ENCODE data around the gene FKBP10. TPM values are rescaled to one million over a fixed set of nuclear protein-coding genes. Genes with fewer than 3 reads are reported as not detected.

Gene FKBP10
- total and polyA plus RNA-seq, 9 of the 15 experiments (the other 6 are each of a cell fraction or from before 2014, with no cell fraction given): 0.03 to 3.0 (median 1.4) TPM; not detected in 1

- peak; percentile 6; the same call in 1 of the 2 replicates for TF ChIP-seq REST (IDR thresholded peaks at IDR 0.05; ENCODE audit: borderline replicate concordance)
- no peak for TF ChIP-seq REST (CRISPR knock-in tag; IDR thresholded peaks at IDR 0.05; ENCODE audit: low read depth)
- peak; percentile 38 for TF ChIP-seq GMEB1 (CRISPR knock-in tag; IDR thresholded peaks at IDR 0.05)
- TF ChIP-seq ZNF766 (CRISPR knock-in tag; conservative IDR thresholded peaks at IDR 0.05): no peak; the same call in 1 of the 2 replicates
- no peak for TF ChIP-seq BRCA1 (IDR thresholded peaks at IDR 0.05)
- no peak for TF ChIP-seq BRCA1 (CRISPR knock-in tag; IDR thresholded peaks at IDR 0.05)
- TF ChIP-seq RBM39 (optimal IDR thresholded peaks at IDR 0.05; ENCODE audit: low read depth, low read length): no peak
- no peak for TF ChIP-seq ATF1 (CRISPR knock-in tag; IDR thresholded peaks at IDR 0.05)
- TF ChIP-seq ATF1 (tag; IDR thresholded peaks at IDR 0.05): peak; percentile 44; the same call in 1 of the 2 replicates
- no peak for TF ChIP-seq SP2 (IDR thresholded peaks at IDR 0.05; ENCODE audit: extremely low read depth, low read depth, low read length, poor library complexity, severe bottlenecking)
- TF ChIP-seq RFX5 (IDR thresholded peaks at IDR 0.05; ENCODE audit: low read depth, low read length): no peak
- TF ChIP-seq RB1 (IDR thresholded peaks at IDR 0.05; ENCODE audit: low read depth): peak; percentile 73; the same call in 1 of the 2 replicates
- peak; percentile 79 for TF ChIP-seq ZNF592 (IDR thresholded peaks at IDR 0.05)
- TF ChIP-seq SREBF1 (IDR thresholded peaks at IDR 0.05; ENCODE audit: borderline replicate concordance, low read depth, low read length): no peak
Observed at GRCh38 chr17:41811549-41812380, 1.0 kb upstream of the FKBP10 start, which contains the start of gene P3H4 (continued).

All from K562 (cell line).